Testis (tissue), 2 donors: ENCODE measurements around the gene AGAP1.

ENCODE experiments used
- POLR2A ChIP-seq: fragments of 450-650 bp; IDR thresholded peaks from one replicate; pipeline ENCODE4 v1.6.1; 2017; ENCODE audit warnings: antibody characterized with exemption, mild to moderate bottlenecking, moderate library complexity
- TF ChIP-seq, protein P1 (sequence below), 3 experiments: fragments of 450-650 bp in 2 of 3; fragments of 200-600 bp in 1 of 3; sonication (generic) in 1 of 3; IDR thresholded peaks; one replicate each; pipeline ENCODE4 v1.5.1; 2016 to 2019; ENCODE audit warnings: antibody characterized with exemption in 3 of 3, mild to moderate bottlenecking in 2 of 3, moderate library complexity in 1 of 3

DNA sequence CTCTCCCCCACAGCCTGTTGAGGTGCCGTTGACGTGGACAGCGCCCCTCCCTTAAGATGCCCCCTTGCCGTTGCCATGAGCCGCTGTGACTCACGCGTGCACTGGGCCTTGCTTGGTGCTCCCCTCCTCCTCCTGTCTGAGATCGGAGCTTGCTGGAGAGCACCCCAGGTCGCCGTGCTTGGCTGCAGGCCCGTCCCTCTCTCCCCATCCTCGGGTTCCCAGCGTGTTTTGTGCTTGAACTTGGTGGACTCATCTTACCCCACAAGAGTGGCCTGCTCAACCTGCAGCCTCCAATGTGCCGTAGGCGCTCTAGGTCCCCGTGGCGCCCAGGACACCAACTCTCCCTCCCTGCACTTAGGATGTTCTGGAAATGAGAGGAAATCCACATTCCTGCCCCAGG lies 634.5 kb downstream of the AGAP1 start:
- TF ChIP-seq, protein P1, sequence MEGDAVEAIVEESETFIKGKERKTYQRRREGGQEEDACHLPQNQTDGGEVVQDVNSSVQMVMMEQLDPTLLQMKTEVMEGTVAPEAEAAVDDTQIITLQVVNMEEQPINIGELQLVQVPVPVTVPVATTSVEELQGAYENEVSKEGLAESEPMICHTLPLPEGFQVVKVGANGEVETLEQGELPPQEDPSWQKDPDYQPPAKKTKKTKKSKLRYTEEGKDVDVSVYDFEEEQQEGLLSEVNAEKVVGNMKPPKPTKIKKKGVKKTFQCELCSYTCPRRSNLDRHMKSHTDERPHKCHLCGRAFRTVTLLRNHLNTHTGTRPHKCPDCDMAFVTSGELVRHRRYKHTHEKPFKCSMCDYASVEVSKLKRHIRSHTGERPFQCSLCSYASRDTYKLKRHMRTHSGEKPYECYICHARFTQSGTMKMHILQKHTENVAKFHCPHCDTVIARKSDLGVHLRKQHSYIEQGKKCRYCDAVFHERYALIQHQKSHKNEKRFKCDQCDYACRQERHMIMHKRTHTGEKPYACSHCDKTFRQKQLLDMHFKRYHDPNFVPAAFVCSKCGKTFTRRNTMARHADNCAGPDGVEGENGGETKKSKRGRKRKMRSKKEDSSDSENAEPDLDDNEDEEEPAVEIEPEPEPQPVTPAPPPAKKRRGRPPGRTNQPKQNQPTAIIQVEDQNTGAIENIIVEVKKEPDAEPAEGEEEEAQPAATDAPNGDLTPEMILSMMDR (IDR thresholded peaks at IDR 0.05) = no peak
- no peak for TF ChIP-seq POLR2A
